NCI-H526 treated with DMSO at 0.1 percent for 48 hours (cell line): ENCODE results near the gene GRIK1.
A peak's percentile ranks its signal among the peaks of the same experiment; 100 is the strongest.

Experiments used
- DNase-seq: peaks from one replicate; lab custom pipeline; 2025; lab: John Stamatoyannopoulos, UW

The GRIK1 gene

GRCh38 chr21:29909571-29909970 lies 30.2 kb downstream of the GRIK1 start:
- DNase-seq = no peak

- no peak for DNase-seq
Observed at GRCh38 chr21:29904359-29905282, 35.2 kb downstream of the GRIK1 start.

- DNase-seq = no peak
Observed at GRCh38 chr21:29896884-29897283, 42.9 kb downstream of the GRIK1 start.

- no peak for DNase-seq
Observed at GRCh38 chr21:29893687-29894086, 46.1 kb downstream of the GRIK1 start.

- no peak for DNase-seq
Observed at GRCh38 chr21:29892379-29892778, 47.4 kb downstream of the GRIK1 start.

- DNase-seq = no peak
Observed at GRCh38 chr21:29888437-29888836, 51.4 kb downstream of the GRIK1 start.

- DNase-seq = no peak
Observed at GRCh38 chr21:29887313-29888009, 52.3 kb downstream of the GRIK1 start.

GRCh38 chr21:29885491-29885890 lies 54.3 kb downstream of the GRIK1 start:
- DNase-seq = no peak

GRCh38 chr21:29875873-29876272 lies 63.9 kb downstream of the GRIK1 start:
- DNase-seq = no peak

GRCh38 chr21:29875036-29875716 lies 64.6 kb downstream of the GRIK1 start:
- no peak for DNase-seq

- no peak for DNase-seq
Observed at GRCh38 chr21:29873908-29874307, 65.9 kb downstream of the GRIK1 start.

- no peak for DNase-seq
Observed at GRCh38 chr21:29870814-29871213, 69.0 kb downstream of the GRIK1 start.

GRCh38 chr21:29867796-29868195 lies 72.0 kb downstream of the GRIK1 start:
- no peak for DNase-seq

- DNase-seq = no peak
Observed at GRCh38 chr21:29860346-29860745, 79.5 kb downstream of the GRIK1 start.

- DNase-seq = no peak
Observed at GRCh38 chr21:29857150-29857549, 82.6 kb downstream of the GRIK1 start.

- no peak for DNase-seq
Observed at GRCh38 chr21:29854795-29855194, 85.0 kb downstream of the GRIK1 start.

GRCh38 chr21:29851611-29852010 lies 88.2 kb downstream of the GRIK1 start:
- no peak for DNase-seq

- DNase-seq = peak; percentile 40
Observed at GRCh38 chr21:29849735-29850176, 90.0 kb downstream of the GRIK1 start.

GRCh38 chr21:29843804-29844203 lies 96.0 kb downstream of the GRIK1 start:
- DNase-seq = no peak

- no peak for DNase-seq
Observed at GRCh38 chr21:29834617-29835016, 105.2 kb downstream of the GRIK1 start.

- DNase-seq = no peak
Observed at GRCh38 chr21:29832217-29832616, 107.6 kb downstream of the GRIK1 start.

- no peak for DNase-seq
Observed at GRCh38 chr21:29829564-29830275, 110.1 kb downstream of the GRIK1 start.
